Endothelial cell of hepatic sinusoid (primary cell): Measurements from ENCODE around the gene DMAC1.

Source experiments
- in situ Hi-C: cut with HindIII; loops from 2 replicates; pipeline ENCODE4 v1.10.0; 2017; ENCODE audit warnings: low sequenced_read_pairs

The DMAC1 gene

DNA sequence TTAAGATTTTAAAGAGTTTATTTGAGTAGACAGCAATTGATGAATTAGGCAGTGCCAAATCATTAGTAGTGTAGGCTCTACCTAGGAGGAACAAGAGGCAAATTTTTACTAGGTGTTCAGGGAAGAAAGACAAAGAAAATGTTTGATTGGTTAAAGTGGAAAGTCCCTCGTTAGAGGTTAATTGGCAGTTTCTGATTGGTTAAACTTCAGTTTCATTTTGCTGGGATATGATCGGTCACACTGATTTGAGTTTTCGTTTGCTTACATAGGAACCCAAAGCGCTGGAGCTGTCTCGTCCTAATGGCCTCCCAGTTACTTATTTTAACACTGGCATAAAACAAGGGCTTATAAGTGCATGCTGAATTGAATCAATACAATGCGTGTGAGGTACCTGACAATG, 15.1 kb downstream of the DMAC1 start:
- in situ Hi-C loops: no loop called here

DNA sequence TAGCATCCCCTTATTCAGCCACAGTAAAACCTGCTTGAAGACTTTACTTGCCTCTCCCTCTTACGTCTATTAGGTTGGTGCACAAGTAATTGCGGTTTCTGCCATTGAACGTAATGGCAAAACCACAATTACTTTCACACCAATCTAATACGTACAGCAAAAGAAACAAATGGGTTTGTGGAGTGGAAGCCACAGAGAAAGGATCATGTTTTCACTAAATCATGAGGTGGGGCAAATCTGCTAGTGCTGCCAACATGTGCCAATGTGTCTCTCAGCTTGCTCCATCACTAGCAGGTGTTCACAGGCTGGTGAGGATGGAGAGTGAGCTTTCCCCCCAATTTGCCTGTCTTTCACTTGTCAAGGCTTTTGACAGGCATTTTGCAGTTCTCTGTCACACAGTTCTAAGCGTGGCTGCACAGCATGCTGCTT, 15.9 kb downstream of the DMAC1 start:
- in situ Hi-C loops: no loop called here

DNA sequence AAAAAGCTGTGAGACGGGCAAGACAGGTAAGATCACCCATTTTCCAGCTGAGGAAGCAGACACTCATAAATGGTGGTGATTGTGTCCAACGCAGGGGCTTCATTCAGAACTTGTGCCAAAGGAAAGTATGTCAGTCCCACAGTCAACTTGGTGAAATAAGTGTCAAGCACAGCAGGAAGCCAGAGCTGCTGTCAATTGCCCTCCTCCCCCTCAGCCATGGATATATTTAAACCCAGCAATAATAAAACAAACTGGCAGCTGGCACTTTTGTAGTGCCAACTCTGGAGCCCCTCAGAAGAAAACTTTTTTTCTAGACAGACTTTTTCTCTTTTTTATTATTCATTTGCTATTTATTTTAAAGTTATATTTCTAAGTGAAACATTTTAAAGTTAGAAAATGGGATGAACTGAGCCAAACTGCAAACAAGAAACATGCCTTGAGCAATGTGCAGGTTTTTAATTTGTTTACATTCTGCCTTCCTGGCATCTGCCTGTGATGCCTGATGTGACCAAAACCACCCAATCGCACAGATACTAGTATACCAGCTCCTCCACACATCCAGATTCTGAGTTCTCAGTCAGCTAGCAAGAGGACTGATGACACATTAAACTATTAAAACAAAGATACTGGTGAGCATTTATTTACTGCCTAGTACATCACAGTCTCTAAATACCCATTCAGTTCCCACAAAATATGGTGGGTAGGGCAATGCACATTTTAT, 17.0 kb downstream of the DMAC1 start:
- in situ Hi-C loops: no loop called here

DNA sequence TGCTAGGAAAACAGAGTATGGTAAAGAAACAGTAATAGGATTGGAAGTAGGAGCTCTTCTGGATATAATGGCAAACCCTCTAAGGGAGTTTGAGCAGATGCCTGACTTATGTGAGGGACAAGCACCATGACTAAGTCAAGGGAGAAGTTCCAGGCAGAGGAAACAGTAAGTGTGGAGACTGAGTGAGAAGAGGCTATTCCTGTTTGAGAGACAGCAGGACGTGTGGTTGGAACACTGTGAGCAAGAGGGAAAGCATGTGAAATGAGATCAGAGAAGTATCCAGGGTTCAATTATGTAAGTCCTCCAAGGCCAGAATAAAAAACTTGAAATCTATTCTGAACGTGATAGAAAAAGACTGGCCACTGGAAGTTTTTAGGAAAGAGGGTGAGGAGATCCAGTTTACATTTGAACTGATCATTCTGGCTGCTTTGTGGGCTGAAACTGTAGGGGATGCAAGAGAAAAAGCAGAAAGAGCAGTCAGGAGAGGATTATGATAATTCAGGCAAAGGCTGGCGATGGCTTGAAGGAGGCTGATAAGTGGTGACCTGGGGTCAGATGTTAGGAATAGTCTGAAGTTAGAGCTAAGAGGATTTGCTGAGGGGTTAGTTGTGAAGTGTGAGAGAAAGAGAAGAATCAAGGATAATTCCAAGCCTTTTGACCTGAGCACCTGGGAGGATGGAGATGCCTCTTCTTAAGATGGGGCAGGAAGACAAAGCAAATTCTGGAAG, 19.2 kb downstream of the DMAC1 start:
- in situ Hi-C loops: no loop called here

GRCh38 chr9:7778851-7779600, 20.6 kb downstream of the DMAC1 start:
- in situ Hi-C loops: loop anchor here (5.0 kb wide), 1 partner anchor 52 kb away; no protein-coding TSS in a partner anchor

DNA sequence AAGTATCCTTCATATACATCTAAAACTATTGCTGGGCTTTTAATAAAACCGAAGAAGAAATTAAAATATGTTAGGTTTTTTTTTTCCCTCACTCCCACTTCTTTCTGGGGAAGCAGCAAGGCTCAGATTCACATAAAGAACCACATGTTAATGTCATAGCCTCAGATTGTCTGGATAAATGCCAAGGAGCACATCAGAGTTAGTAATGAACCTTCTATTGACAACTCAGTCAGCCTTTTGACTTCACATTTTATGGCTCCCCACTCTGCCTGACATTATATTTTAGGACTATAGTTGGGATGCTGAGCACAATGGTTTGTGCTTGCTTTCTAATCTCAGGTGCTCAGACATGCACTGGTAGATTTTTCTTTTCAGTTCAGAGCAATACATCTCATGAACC, 21.8 kb downstream of the DMAC1 start:
- in situ Hi-C loops: loop anchor here (5.0 kb wide), 1 partner anchor 50 kb away; no protein-coding TSS in a partner anchor

DNA sequence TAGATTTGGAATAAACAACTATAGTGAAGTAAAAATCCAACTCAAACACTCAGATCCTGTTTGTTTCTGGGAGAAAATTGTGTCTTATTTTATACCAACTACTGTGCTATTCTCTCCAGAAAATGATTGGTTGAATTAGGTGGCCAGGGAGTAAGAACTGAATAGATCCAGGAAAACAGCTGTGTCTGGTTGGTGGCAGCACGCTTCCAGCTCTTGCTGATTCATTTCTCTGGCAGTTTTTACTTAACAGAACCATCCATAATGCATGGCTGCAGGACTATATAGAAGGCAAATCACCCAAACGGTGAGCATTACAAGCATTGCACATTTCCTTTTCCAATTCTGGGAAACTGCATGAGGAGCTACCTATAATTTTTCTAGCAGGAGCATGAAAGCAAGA, 29.5 kb downstream of the DMAC1 start:
- in situ Hi-C loops: no loop called here

DNA sequence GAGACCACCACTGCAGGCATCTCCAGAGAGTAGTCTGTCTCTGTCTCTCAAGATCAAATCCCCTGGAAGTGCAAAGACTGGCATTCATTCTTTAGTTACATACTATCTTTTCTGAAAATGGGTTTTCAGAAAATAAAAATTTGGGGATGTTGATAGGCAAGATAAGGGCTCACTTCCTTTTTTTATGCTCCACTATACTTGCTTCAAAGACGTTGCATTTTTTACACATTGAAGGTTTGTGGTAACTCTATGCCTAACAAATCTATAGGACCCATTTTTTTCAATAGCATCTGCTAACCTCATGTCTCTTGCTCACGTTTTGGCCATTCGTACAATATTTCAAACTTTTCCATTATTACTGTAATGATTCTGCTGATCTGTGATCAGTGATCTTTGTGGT, 37.0 kb downstream of the DMAC1 start:
- in situ Hi-C loops: loop anchor here (5.0 kb wide), 1 partner anchor 55 kb away; no protein-coding TSS in a partner anchor

DNA sequence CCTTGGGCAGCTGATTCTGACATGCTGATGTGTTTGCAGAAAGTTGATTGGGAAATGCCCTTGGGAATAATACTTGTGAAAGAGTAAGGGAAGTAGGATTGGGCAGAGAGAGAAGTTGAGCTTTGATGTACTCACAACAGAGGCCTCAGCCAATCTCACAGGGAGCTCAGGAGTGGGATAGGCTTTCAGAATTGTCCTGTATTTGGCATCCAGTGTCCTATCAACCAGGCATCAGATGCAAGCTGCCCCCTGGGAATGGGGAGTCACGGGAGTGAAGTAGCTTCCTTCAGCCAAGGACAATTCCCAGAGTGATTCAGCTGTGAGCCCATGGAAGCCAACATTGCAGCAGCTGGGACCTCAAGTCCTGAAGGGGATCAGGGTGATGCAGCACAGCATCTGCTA, 39.6 kb downstream of the DMAC1 start:
- in situ Hi-C loops: loop anchor here (5.0 kb wide), 1 partner anchor 57 kb away; no protein-coding TSS in a partner anchor

DNA sequence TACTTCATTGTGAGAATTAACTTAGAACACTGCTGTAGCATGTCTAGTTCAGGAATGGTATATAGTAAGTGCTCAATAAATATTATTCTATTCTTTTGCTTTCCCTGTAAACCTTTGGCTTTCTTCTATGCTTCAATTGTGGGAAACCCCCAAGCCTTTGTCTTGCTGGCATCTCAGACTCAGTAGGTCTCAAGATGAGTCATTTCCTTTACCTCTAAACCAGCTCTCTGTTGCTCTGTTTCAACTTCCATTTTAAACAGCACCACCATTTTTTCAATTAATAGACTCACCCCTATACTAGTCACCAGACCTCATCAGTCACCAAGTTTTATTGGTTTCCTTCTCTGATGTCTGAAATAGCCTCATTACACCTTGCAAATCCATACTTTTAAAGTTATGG, 43.5 kb downstream of the DMAC1 start:
- in situ Hi-C loops: no loop called here

GRCh38 chr9:7752481-7752880, 47.1 kb downstream of the DMAC1 start:
- in situ Hi-C loops: no loop called here
